HepG2 (cell line): ENCODE measurements around the gene XRCC1. TPM values are rescaled to one million over a fixed set of nuclear protein-coding genes. Genes with fewer than 3 reads are reported as not detected.

Experiments used
- ATF4 ChIP-seq, 2 experiments: fragments of 450-650 bp in 1 of 2; sonication (generic) in 1 of 2; formaldehyde crosslinking; IDR thresholded peaks; 2 replicates each; pipeline versions ENCODE4 v1.5.0 to v1.8.0; 2020 to 2022; ENCODE audit warnings: mild to moderate bottlenecking in 1 of 2, missing genetic modification reagents in 1 of 2
- GATAD2A ChIP-seq: IDR thresholded peaks from 2 replicates; pipeline ENCODE4 v1.6.1; 2016
- HOXD1 ChIP-seq: sonication (generic); formaldehyde crosslinking; IDR thresholded peaks from 2 replicates; pipeline ENCODE4 v1.5.0; 2020; ENCODE audit warnings: missing genetic modification reagents
- KLF9 ChIP-seq: IDR thresholded peaks from 2 replicates; pipeline ENCODE4 v1.6.1; 2016; ENCODE audit warnings: low read depth
- NFYC ChIP-seq: IDR thresholded peaks from 2 replicates; pipeline ENCODE4 v1.6.1; 2016; ENCODE audit warnings: missing genetic modification reagents, missing compliant biosample characterization
- RAD51 ChIP-seq: fragments of 450-650 bp; IDR thresholded peaks from 2 replicates; pipeline ENCODE4 v1.6.1; 2016; ENCODE audit warnings: borderline replicate concordance
- RBM22 ChIP-seq: fragments of 200-400 bp; formaldehyde crosslinking; optimal IDR thresholded peaks from 2 replicates; pipeline ENCODE3; 2017; ENCODE audit warnings: mild to moderate bottlenecking, low read length, moderate library complexity
- RFXANK ChIP-seq: IDR thresholded peaks from 2 replicates; pipeline ENCODE4 v1.6.1; 2016
- RXRB ChIP-seq: IDR thresholded peaks from 2 replicates; pipeline ENCODE4 v1.6.1; 2016; ENCODE audit warnings: borderline replicate concordance, missing genetic modification reagents, missing compliant biosample characterization
- SIN3B ChIP-seq: fragments of 150-350 bp; IDR thresholded peaks from 2 replicates; pipeline ENCODE4 v1.6.1; 2014; ENCODE audit warnings: low read length
- SRF ChIP-seq: IDR thresholded peaks from 2 replicates; pipeline ENCODE4 v1.6.1; 2011; ENCODE audit warnings: mild to moderate bottlenecking, low read depth, low read length, moderate library complexity
- YY1 ChIP-seq: IDR thresholded peaks from 2 replicates; pipeline ENCODE4 v1.6.1; 2011; ENCODE audit warnings: low read length, low read depth, moderate library complexity, mild to moderate bottlenecking; ENCODE audit not compliant: insufficient read depth, insufficient replicate concordance
- ZBTB38 ChIP-seq: sonication (generic); formaldehyde crosslinking; IDR thresholded peaks from 2 replicates; pipeline ENCODE4 v1.5.1; 2020; ENCODE audit warnings: mild to moderate bottlenecking, missing genetic modification reagents
- ZC3H4 ChIP-seq: sonication (generic); formaldehyde crosslinking; IDR thresholded peaks from 2 replicates; pipeline ENCODE4 v1.4.0; 2020; ENCODE audit warnings: missing genetic modification reagents, borderline replicate concordance
- ZFP62 ChIP-seq: sonication (generic); formaldehyde crosslinking; IDR thresholded peaks from 2 replicates; pipeline ENCODE4 v1.4.0; 2020; ENCODE audit warnings: missing genetic modification reagents
- ZNF10 ChIP-seq: sonication (generic); formaldehyde crosslinking; IDR thresholded peaks from 2 replicates; pipeline ENCODE4 v1.4.0; 2020; ENCODE audit warnings: mild to moderate bottlenecking, low read depth, missing genetic modification reagents, borderline replicate concordance
- ZNF230 ChIP-seq: sonication (generic); formaldehyde crosslinking; IDR thresholded peaks from 2 replicates; pipeline ENCODE4 v1.4.0; 2020; ENCODE audit warnings: mild to moderate bottlenecking, missing genetic modification reagents
- ZNF232 ChIP-seq: sonication (generic); formaldehyde crosslinking; IDR thresholded peaks from 2 replicates; pipeline ENCODE4 v1.4.0; 2020; ENCODE audit warnings: missing genetic modification reagents, borderline replicate concordance
- ZNF33B ChIP-seq: sonication (generic); formaldehyde crosslinking; IDR thresholded peaks from 2 replicates; pipeline ENCODE4 v1.5.1; 2020; ENCODE audit warnings: mild to moderate bottlenecking, missing genetic modification reagents
- ZNF547 ChIP-seq: sonication (generic); formaldehyde crosslinking; IDR thresholded peaks from 2 replicates; pipeline ENCODE4 v1.5.1; 2020; ENCODE audit warnings: mild to moderate bottlenecking, missing genetic modification reagents
- polyA plus RNA-seq, 8 experiments: library from polyadenylated mRNA; depleted of rRNA in 3 of 8; stranded (reverse) in 7 of 8; unstranded in 1 of 8; fragments of >200 nt; fragmentation: Illumina TruSeq in 4 of 8; extraction: Trizol in 4 of 8; gene quantifications; 2 replicates each; pipeline versions ENCODE4 v1.2.1 to v1.2.3, GENCODE V29; 2011 to 2016; ENCODE audit warnings: low read depth in 4 of 8, missing spikeins in 1 of 8, mixed read lengths in 1 of 8; ENCODE audit not compliant: insufficient read depth in 1 of 8
- total RNA-seq, 5 experiments: library from RNA; depleted of rRNA; stranded (reverse); fragments of >200 nt; fragmentation: Illumina TruSeq; extraction: Trizol; gene quantifications; 2 replicates each; pipeline ENCODE4 v1.2.3, GENCODE V29; 2016; ENCODE audit warnings: low read depth in 1 of 5
- TF ChIP-seq, protein P1 (sequence below): IDR thresholded peaks from 2 replicates; pipeline ENCODE4 v1.6.1; 2016; ENCODE audit warnings: missing compliant biosample characterization, missing genetic modification reagents, borderline replicate concordance
- TF ChIP-seq, protein P2 (sequence below): sonication (generic); formaldehyde crosslinking; conservative IDR thresholded peaks from 2 replicates; pipeline ENCODE4 v1.4.0; 2020; ENCODE audit warnings: mild to moderate bottlenecking, missing genetic modification reagents, moderate library complexity
- TF ChIP-seq, protein P3 (sequence below): sonication (generic); formaldehyde crosslinking; IDR thresholded peaks from 2 replicates; pipeline ENCODE4 v1.5.0; 2020; ENCODE audit warnings: missing genetic modification reagents

Gene XRCC1
- total and polyA plus RNA-seq, 2 of the 13 experiments (the other 11 are each of a cell fraction or from before 2014, with no cell fraction given), result 24.7 to 26.3 TPM

DNA sequence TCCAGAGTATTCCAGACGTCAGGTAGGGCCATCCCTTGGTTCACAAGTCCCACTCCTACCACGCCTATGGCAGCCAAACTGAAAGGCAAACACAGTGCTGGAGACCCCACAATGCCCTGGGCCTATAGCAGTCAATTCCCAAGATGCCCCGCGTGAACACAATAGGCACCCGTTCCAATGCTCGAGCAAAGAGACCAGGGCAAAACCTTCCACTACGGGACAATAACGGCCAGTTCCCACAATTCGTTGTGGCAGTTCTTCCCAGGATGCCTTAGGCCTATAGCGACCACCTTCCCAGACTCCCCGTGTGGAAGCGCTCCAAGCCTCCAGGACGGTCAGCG is 43.6 kb upstream of the XRCC1 start (continued):
- TF ChIP-seq, protein P1, sequence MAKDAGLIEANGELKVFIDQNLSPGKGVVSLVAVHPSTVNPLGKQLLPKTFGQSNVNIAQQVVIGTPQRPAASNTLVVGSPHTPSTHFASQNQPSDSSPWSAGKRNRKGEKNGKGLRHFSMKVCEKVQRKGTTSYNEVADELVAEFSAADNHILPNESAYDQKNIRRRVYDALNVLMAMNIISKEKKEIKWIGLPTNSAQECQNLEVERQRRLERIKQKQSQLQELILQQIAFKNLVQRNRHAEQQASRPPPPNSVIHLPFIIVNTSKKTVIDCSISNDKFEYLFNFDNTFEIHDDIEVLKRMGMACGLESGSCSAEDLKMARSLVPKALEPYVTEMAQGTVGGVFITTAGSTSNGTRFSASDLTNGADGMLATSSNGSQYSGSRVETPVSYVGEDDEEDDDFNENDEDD (CRISPR knock-in tag), result no peak
- TF ChIP-seq, protein P2, sequence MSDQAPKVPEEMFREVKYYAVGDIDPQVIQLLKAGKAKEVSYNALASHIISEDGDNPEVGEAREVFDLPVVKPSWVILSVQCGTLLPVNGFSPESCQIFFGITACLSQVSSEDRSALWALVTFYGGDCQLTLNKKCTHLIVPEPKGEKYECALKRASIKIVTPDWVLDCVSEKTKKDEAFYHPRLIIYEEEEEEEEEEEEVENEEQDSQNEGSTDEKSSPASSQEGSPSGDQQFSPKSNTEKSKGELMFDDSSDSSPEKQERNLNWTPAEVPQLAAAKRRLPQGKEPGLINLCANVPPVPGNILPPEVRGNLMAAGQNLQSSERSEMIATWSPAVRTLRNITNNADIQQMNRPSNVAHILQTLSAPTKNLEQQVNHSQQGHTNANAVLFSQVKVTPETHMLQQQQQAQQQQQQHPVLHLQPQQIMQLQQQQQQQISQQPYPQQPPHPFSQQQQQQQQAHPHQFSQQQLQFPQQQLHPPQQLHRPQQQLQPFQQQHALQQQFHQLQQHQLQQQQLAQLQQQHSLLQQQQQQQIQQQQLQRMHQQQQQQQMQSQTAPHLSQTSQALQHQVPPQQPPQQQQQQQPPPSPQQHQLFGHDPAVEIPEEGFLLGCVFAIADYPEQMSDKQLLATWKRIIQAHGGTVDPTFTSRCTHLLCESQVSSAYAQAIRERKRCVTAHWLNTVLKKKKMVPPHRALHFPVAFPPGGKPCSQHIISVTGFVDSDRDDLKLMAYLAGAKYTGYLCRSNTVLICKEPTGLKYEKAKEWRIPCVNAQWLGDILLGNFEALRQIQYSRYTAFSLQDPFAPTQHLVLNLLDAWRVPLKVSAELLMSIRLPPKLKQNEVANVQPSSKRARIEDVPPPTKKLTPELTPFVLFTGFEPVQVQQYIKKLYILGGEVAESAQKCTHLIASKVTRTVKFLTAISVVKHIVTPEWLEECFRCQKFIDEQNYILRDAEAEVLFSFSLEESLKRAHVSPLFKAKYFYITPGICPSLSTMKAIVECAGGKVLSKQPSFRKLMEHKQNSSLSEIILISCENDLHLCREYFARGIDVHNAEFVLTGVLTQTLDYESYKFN, result no peak
- TF ChIP-seq SRF (no peak), SIN3B (no peak), RBM22 (peak; percentile 48), ZNF10 (CRISPR knock-in tag) (no peak), RAD51 (no peak), ZFP62 (CRISPR knock-in tag) (no peak), HOXD1 (no peak), RXRB (CRISPR knock-in tag) (no peak), YY1 (no peak), ZNF547 (no peak), ZNF33B (CRISPR knock-in tag) (0 out of 2 replicates have a peak, but pooled peaks have one; percentile 1), ZNF232 (CRISPR knock-in tag) (0 out of 2 replicates have a peak, but pooled peaks have one; percentile 80), ZNF230 (CRISPR knock-in tag) (no peak), ZC3H4 (no peak), GATAD2A (CRISPR knock-in tag) (peak; percentile 20; the same call in 1 of the 2 replicates), ATF4 (CRISPR knock-in tag; IDR thresholded peaks at IDR 0.05) (no peak), RFXANK (CRISPR knock-in tag) (no peak), NFYC (CRISPR knock-in tag) (no peak), ZBTB38 (CRISPR knock-in tag) (peak; percentile 40; the same call in 1 of the 2 replicates), KLF9 (CRISPR knock-in tag) (no peak)
- TF ChIP-seq, protein P3, sequence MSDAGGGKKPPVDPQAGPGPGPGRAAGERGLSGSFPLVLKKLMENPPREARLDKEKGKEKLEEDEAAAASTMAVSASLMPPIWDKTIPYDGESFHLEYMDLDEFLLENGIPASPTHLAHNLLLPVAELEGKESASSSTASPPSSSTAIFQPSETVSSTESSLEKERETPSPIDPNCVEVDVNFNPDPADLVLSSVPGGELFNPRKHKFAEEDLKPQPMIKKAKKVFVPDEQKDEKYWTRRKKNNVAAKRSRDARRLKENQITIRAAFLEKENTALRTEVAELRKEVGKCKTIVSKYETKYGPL (CRISPR knock-in tag), result no peak
